ENCODE results near the gene NETO1.

DNA sequence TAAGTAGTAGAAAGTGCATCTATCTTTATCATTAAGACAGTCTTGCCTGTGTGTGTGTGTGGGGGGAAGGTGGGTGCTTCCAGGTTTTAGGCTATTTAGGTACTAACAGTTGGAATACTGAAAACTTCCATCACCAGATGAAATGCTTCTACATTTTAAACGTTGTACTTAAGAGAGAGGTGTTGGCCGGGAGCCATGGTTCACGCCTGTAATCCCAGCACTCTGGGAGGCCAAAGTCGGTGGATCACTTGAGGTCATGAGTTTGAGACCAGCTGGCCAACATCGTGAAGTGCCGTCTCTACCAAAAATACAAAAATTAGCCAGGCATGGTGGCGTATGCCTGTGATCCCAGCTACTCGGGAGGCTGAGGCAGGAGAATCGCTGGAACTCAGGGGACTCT is 4.0 kb downstream of the NETO1 start:
- TF ChIP-seq, protein P1, sequence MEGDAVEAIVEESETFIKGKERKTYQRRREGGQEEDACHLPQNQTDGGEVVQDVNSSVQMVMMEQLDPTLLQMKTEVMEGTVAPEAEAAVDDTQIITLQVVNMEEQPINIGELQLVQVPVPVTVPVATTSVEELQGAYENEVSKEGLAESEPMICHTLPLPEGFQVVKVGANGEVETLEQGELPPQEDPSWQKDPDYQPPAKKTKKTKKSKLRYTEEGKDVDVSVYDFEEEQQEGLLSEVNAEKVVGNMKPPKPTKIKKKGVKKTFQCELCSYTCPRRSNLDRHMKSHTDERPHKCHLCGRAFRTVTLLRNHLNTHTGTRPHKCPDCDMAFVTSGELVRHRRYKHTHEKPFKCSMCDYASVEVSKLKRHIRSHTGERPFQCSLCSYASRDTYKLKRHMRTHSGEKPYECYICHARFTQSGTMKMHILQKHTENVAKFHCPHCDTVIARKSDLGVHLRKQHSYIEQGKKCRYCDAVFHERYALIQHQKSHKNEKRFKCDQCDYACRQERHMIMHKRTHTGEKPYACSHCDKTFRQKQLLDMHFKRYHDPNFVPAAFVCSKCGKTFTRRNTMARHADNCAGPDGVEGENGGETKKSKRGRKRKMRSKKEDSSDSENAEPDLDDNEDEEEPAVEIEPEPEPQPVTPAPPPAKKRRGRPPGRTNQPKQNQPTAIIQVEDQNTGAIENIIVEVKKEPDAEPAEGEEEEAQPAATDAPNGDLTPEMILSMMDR (IDR thresholded peaks at IDR 0.05) = no peak
- TF ChIP-seq POLR2AphosphoS5 (IDR thresholded peaks at IDR 0.05; ENCODE audit: low read depth, low read length) (no peak), RXRA (IDR thresholded peaks at IDR 0.05; ENCODE audit: borderline replicate concordance, low read depth) (no peak), FOXM1 (IDR thresholded peaks at IDR 0.05; ENCODE audit: low read depth) (no peak), EZH2phosphoT487 (IDR thresholded peaks at IDR 0.05; ENCODE audit: borderline replicate concordance, low read depth) (no peak), RFX5 (IDR thresholded peaks at IDR 0.05; ENCODE audit: low read length) (no peak)
